Fibroblast of skin of right quadriceps (primary cell): ENCODE results near the gene LAPTM4A.
A peak's percentile ranks its signal among the peaks of the same experiment; 100 is the strongest.
"Not testable (repeated sequence)": the region's sequence is repeated elsewhere in the genome, so short reads cannot be mapped to it uniquely, and the experiment has no call there.

Experiments used
- DNase-seq: peaks from one replicate; pipeline ENCODE4 v3.0.0-alpha.2; 2013

The LAPTM4A gene

GRCh38 chr2:20074901-20075300 lies 23.5 kb upstream of the LAPTM4A start:
- no peak for DNase-seq

- not testable (repeated sequence) for DNase-seq
Observed at GRCh38 chr2:20074046-20074648, 22.7 kb upstream of the LAPTM4A start.

- DNase-seq = no peak
Observed at GRCh38 chr2:20073460-20073859, 22.0 kb upstream of the LAPTM4A start.

- no peak for DNase-seq
Observed at GRCh38 chr2:20072436-20073158, 21.2 kb upstream of the LAPTM4A start.

GRCh38 chr2:20071397-20072383 lies 20.3 kb upstream of the LAPTM4A start:
- peak; percentile 98 for DNase-seq

GRCh38 chr2:20069756-20070155 lies 18.3 kb upstream of the LAPTM4A start:
- no peak for DNase-seq

- DNase-seq = peak; percentile 99
Observed at GRCh38 chr2:20067992-20068584, 16.7 kb upstream of the LAPTM4A start.

GRCh38 chr2:20065885-20066602 lies 14.6 kb upstream of the LAPTM4A start:
- DNase-seq = peak; percentile 44

- DNase-seq = no peak
Observed at GRCh38 chr2:20064841-20065240, 13.4 kb upstream of the LAPTM4A start.

GRCh38 chr2:20064421-20064820 lies 13.0 kb upstream of the LAPTM4A start:
- no peak for DNase-seq

GRCh38 chr2:20062615-20063545 lies 11.5 kb upstream of the LAPTM4A start:
- peak; percentile 96 for DNase-seq

GRCh38 chr2:20061940-20062339 lies 10.5 kb upstream of the LAPTM4A start:
- DNase-seq = no peak

- DNase-seq = peak; percentile 63
Observed at GRCh38 chr2:20061476-20061875, 10.0 kb upstream of the LAPTM4A start.

GRCh38 chr2:20060106-20060505 lies 8.7 kb upstream of the LAPTM4A start:
- DNase-seq = no peak

- DNase-seq = no peak
Observed at GRCh38 chr2:20057268-20057667, 5.8 kb upstream of the LAPTM4A start.

GRCh38 chr2:20054931-20055330 lies 3.5 kb upstream of the LAPTM4A start:
- no peak for DNase-seq

GRCh38 chr2:20054119-20054518 lies 2.7 kb upstream of the LAPTM4A start:
- DNase-seq = no peak

GRCh38 chr2:20052861-20053281 lies 1.4 kb upstream of the LAPTM4A start:
- DNase-seq = peak; percentile 77

- peak; percentile 39 for DNase-seq
Observed at GRCh38 chr2:20052229-20052851, 912 bp upstream of the LAPTM4A start.
